Neuronal stem cell (in vitro differentiated cells): ENCODE results near the gene RANBP1.

Experiments
- DNase-seq: peaks from one replicate; pipeline ENCODE4 v3.0.0-alpha.2; 2013; ENCODE audit warnings: low spot score
- H2AFZ ChIP-seq: one replicate; pipeline ENCODE4 v1.6.1; 2013; ENCODE audit warnings: mild to moderate bottlenecking, low read length, inconsistent platforms
- H2AK5ac ChIP-seq: 2 replicates; pipeline ENCODE4 v1.6.1; 2013; ENCODE audit warnings: low read depth, mild to moderate bottlenecking, inconsistent platforms, low read length, moderate library complexity, mixed read lengths
- H2BK120ac ChIP-seq: 2 replicates; pipeline ENCODE4 v1.6.1; 2013; ENCODE audit warnings: low read depth, mild to moderate bottlenecking, inconsistent platforms, low read length, moderate library complexity, mixed read lengths
- H2BK12ac ChIP-seq: one replicate; pipeline ENCODE4 v1.6.1; 2013; ENCODE audit warnings: low read length, inconsistent platforms
- H2BK15ac ChIP-seq: 2 replicates; pipeline ENCODE4 v1.6.1; 2013; ENCODE audit warnings: mild to moderate bottlenecking, low read length, inconsistent platforms, mixed read lengths
- H2BK5ac ChIP-seq: one replicate; pipeline ENCODE4 v1.6.1; 2013; ENCODE audit warnings: inconsistent platforms, mild to moderate bottlenecking, low read length, moderate library complexity
- H3K14ac ChIP-seq: one replicate; pipeline ENCODE4 v1.6.1; 2013; ENCODE audit warnings: low read length, inconsistent platforms
- H3K18ac ChIP-seq: 2 replicates; pipeline ENCODE4 v1.6.1; 2013; ENCODE audit warnings: low read length, inconsistent platforms
- H3K23ac ChIP-seq: 2 replicates; pipeline ENCODE4 v1.6.1; 2013; ENCODE audit warnings: low read depth, mild to moderate bottlenecking, mixed read lengths, low read length, inconsistent platforms; ENCODE audit not compliant: poor library complexity
- H3K27ac ChIP-seq: replicated peaks from 3 replicates; pipeline ENCODE4 v1.5.1; 2013; ENCODE audit warnings: low read length, inconsistent platforms
- H3K27me3 ChIP-seq, 3 experiments: 2 replicates each; pipeline ENCODE4 v1.6.1; 2013; ENCODE audit warnings: low read length in 3 of 3, mild to moderate bottlenecking in 2 of 3, inconsistent platforms in 1 of 3, low read depth in 1 of 3, mixed read lengths in 1 of 3, moderate library complexity in 1 of 3; ENCODE audit not compliant: control insufficient read depth in 3 of 3, insufficient read depth in 3 of 3
- H3K36me3 ChIP-seq, 2 donors: replicated peaks in 1 of 2; 2 replicates each; pipeline ENCODE4 v1.6.1; 2013; ENCODE audit warnings: low read length in 2 of 2; ENCODE audit not compliant: control insufficient read depth in 2 of 2, insufficient read depth in 2 of 2
- H3K4ac ChIP-seq: 2 replicates; pipeline ENCODE4 v1.6.1; 2013; ENCODE audit warnings: inconsistent platforms, mild to moderate bottlenecking, low read length, moderate library complexity
- H3K4me1 ChIP-seq, 2 donors: 1 replicate in 1 of 2; 2 replicates in 1 of 2; pipeline ENCODE4 v1.6.1; 2013; ENCODE audit warnings: low read length in 2 of 2, low read depth in 1 of 2; ENCODE audit not compliant: control insufficient read depth in 2 of 2, insufficient read depth in 1 of 2
- H3K4me2 ChIP-seq: one replicate; pipeline ENCODE4 v1.6.1; 2013; ENCODE audit warnings: mild to moderate bottlenecking, low read length, inconsistent platforms; ENCODE audit not compliant: insufficient read depth, poor library complexity, severe bottlenecking
- H3K4me3 ChIP-seq, 2 donors: 2 replicates each; pipeline ENCODE4 v1.5.1; 2013; ENCODE audit warnings: low read length in 2 of 2, mild to moderate bottlenecking in 2 of 2, inconsistent platforms in 1 of 2, moderate library complexity in 1 of 2
- H3K79me1 ChIP-seq: one replicate; pipeline ENCODE4 v1.6.1; 2013; ENCODE audit warnings: low read depth, mild to moderate bottlenecking, inconsistent platforms, low read length, moderate library complexity
- H3K9ac ChIP-seq: one replicate; pipeline ENCODE4 v1.6.1; 2013; ENCODE audit warnings: mild to moderate bottlenecking, low read depth, low read length, inconsistent platforms; ENCODE audit not compliant: poor library complexity
- H3K9me3 ChIP-seq, 2 donors: replicated peaks in 1 of 2; 2 replicates each; pipeline versions ENCODE3 to v1.6.1; 2013; ENCODE audit warnings: low read length in 2 of 2, mild to moderate bottlenecking in 2 of 2, inconsistent platforms in 1 of 2, low read depth in 1 of 2, mixed read lengths in 1 of 2, moderate library complexity in 1 of 2; ENCODE audit not compliant: control insufficient read depth in 2 of 2, insufficient read depth in 1 of 2
- H4K8ac ChIP-seq: one replicate; pipeline ENCODE4 v1.6.1; 2013; ENCODE audit warnings: low read depth, mild to moderate bottlenecking, inconsistent platforms, low read length, moderate library complexity
- H4K91ac ChIP-seq: one replicate; pipeline ENCODE4 v1.6.1; 2013; ENCODE audit warnings: low read length, low read depth, mild to moderate bottlenecking, inconsistent platforms; ENCODE audit not compliant: poor library complexity
- WGBS, 2 donors: extraction: QIAGEN DNeasy Blood & Tissue Kit; methylation state at CpG; one replicate each; pipeline ENCODE4 v1.1.7; 2013; ENCODE audit warnings: missing lambda C conversion rate in 2 of 2, mixed read lengths in 1 of 2; ENCODE audit not compliant: insufficient read length in 2 of 2, insufficient replicate concordance in 1 of 2; ENCODE audit errors: extremely low coverage in 2 of 2; 5-methylcytosine and 5-hydroxymethylcytosine counted together

The RANBP1 gene

GRCh38 chr22:20171288-20172140, 55.6 kb downstream of the RANBP1 start:
- H4K8ac ChIP-seq, result peak overlapping the region; percentile 65

GRCh38 chr22:20172141-20172613, 56.3 kb downstream of the RANBP1 start:
- peak overlapping the region; percentile 46 for H2AK5ac ChIP-seq
- peak overlapping the region; percentile 30 for H3K9ac ChIP-seq
- no peaks in the 10 kb centered on the region for H3K79me1 ChIP-seq
- H3K14ac ChIP-seq, result peak overlapping the region; percentile 38
- no peak overlapping the region for H4K91ac ChIP-seq
- H2BK15ac ChIP-seq, result no peak overlapping the region
- no peak for DNase-seq
- no peak overlapping the region for H3K27ac ChIP-seq
- no peak overlapping the region for H3K4me3 ChIP-seq
- H3K4me1 ChIP-seq, result peaks cover 0 to 3% of the 10 kb centered on the region in 2 donors
- peak overlapping the region; percentile 82 for H2BK5ac ChIP-seq
- H3K9me3 ChIP-seq, result no peaks in the 10 kb centered on the region
- peaks cover 0 to 55% (median 0%) of the 10 kb centered on the region in 3 experiments for H3K27me3 ChIP-seq
- H3K23ac ChIP-seq, result no peak overlapping the region
- WGBS, 2 donors, result no CpG with 5 or more reads among the region's 10 CpGs
- H3K4me2 ChIP-seq, result no peak overlapping the region
- no peak overlapping the region for H2BK12ac ChIP-seq
- H2AFZ ChIP-seq, result no peak overlapping the region
- peak overlapping the region; percentile 31 for H2BK120ac ChIP-seq
- H3K4ac ChIP-seq, result no peak overlapping the region
- H4K8ac ChIP-seq, result peak overlapping the region; percentile 65
- H3K36me3 ChIP-seq, result no peaks in the 10 kb centered on the region
- peak overlapping the region; percentile 48 for H3K18ac ChIP-seq

More at GRCh38 chr22:20171288-20172140, 55.6 kb downstream of the RANBP1 start:
- Histone ChIP-seq H3K27me3 (peaks cover 0 to 55% (median 0%) of the 10 kb centered on the region in 3 experiments), H4K91ac (no peak overlapping the region), H2BK120ac (peak overlapping the region; percentile 31), H2BK5ac (peak overlapping the region; percentile 82), H2AFZ (no peak overlapping the region), H3K4ac (no peak overlapping the region), H3K9ac (peak overlapping the region; percentile 30), H3K18ac (peak overlapping the region; percentile 71), H3K4me1 (peaks cover 0 to 3% of the 10 kb centered on the region in 2 donors), H3K4me3 (no peak overlapping the region), H3K36me3 (no peaks in the 10 kb centered on the region), H3K23ac (peak overlapping the region; percentile 73), H2BK12ac (no peak overlapping the region), H3K14ac (peak overlapping the region; percentile 31), H3K9me3 (no peaks in the 10 kb centered on the region), H2BK15ac (no peak overlapping the region), H2AK5ac (peak overlapping the region; percentile 46), H3K4me2 (no peak overlapping the region), H3K79me1 (no peaks in the 10 kb centered on the region), H3K27ac (no peak overlapping the region)
- WGBS, 2 donors, result no CpG with 5 or more reads among the region's 12 CpGs
- DNase-seq, result no peak

DNA sequence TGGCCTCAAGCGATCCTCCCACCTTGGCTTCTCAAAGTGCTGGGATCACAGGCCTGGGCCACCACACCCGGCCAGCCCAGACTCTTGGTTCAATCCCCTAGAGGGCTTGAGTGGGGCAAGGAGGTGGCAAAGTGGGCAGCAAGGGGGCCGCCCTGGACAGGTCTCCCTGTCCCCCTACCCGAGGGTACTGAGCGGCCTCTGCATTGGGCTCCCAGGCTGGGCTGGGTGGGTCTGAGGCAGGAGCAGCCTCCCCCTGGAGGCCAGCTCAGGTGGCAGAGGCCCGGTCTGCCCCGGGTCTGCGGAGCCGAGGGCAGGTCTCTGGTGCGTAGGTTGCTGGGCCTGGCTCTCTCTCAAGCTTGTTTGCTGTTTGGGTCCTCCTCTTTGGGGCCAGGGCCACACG, 57.3 kb downstream of the RANBP1 start:
- no peak overlapping the region for H4K91ac ChIP-seq
- H2BK12ac ChIP-seq, result peak overlapping the region; percentile 60
- H3K14ac ChIP-seq, result no peak overlapping the region
- no peak for DNase-seq
- peak overlapping the region; percentile 37 for H2BK15ac ChIP-seq
- no peak overlapping the region for H3K4me2 ChIP-seq
- H3K4me1 ChIP-seq, result peaks cover 0 to 5% of the 10 kb centered on the region in 2 donors
- no peak overlapping the region for H3K9ac ChIP-seq
- H3K79me1 ChIP-seq, result no peaks in the 10 kb centered on the region
- peak overlapping the region; percentile 29 for H3K23ac ChIP-seq
- peak overlapping the region; percentile 56 for H2AK5ac ChIP-seq
- no peak overlapping the region for H3K27ac ChIP-seq
- H2BK5ac ChIP-seq, result peak overlapping the region; percentile 49
- no CpG with 5 or more reads among the region's 11 CpGs for WGBS, 2 donors
- no peaks in the 10 kb centered on the region for H3K36me3 ChIP-seq
- peaks cover 0 to 61% (median 0%) of the 10 kb centered on the region in 3 experiments for H3K27me3 ChIP-seq
- H3K9me3 ChIP-seq, result no peaks in the 10 kb centered on the region
- H3K4me3 ChIP-seq, result no peak overlapping the region
- H2AFZ ChIP-seq, result no peak overlapping the region
- H4K8ac ChIP-seq, result no peak overlapping the region
- no peak overlapping the region for H3K4ac ChIP-seq
- peak overlapping the region; percentile 80 for H3K18ac ChIP-seq
- H2BK120ac ChIP-seq, result no peak overlapping the region

- H2BK5ac ChIP-seq, result peak overlapping the region; percentile 6
- no peaks in the 10 kb centered on the region for H3K79me1 ChIP-seq
- H2BK15ac ChIP-seq, result peak overlapping the region; percentile 8
- DNase-seq, result no peak
- H4K8ac ChIP-seq, result no peak overlapping the region
- no CpG with 5 or more reads among the region's 10 CpGs for WGBS, 2 donors
- peaks cover 0 to 62% (median 0%) of the 10 kb centered on the region in 3 experiments for H3K27me3 ChIP-seq
- H2AFZ ChIP-seq, result no peak overlapping the region
- H3K36me3 ChIP-seq, result no peaks in the 10 kb centered on the region
- peak overlapping the region; percentile 80 for H3K18ac ChIP-seq
- H2BK120ac ChIP-seq, result no peak overlapping the region
- H3K4me3 ChIP-seq, result no peak overlapping the region
- no peak overlapping the region for H3K27ac ChIP-seq
- H3K9ac ChIP-seq, result peak overlapping the region; percentile 55
- peak overlapping the region; percentile 81 for H3K23ac ChIP-seq
- H4K91ac ChIP-seq, result peak overlapping the region; percentile 59
- no peak overlapping the region for H3K4me2 ChIP-seq
- H3K9me3 ChIP-seq, result no peaks in the 10 kb centered on the region
- peak overlapping the region; percentile 89 for H2AK5ac ChIP-seq
- peak overlapping the region; percentile 81 for H2BK12ac ChIP-seq
- H3K14ac ChIP-seq, result no peak overlapping the region
- H3K4me1 ChIP-seq, result peaks cover 0 to 5% of the 10 kb centered on the region in 2 donors
- H3K4ac ChIP-seq, result no peak overlapping the region
Measured at GRCh38 chr22:20173772-20174171, 57.9 kb downstream of the RANBP1 start.
